Mammary epithelial cell (primary cell): ENCODE results near the gene SV2B.

Experiments
- CTCF ChIP-seq, 2 donors: IDR thresholded peaks in 1 of 2; conservative IDR thresholded peaks in 1 of 2; 2 replicates each; pipeline ENCODE4 v1.5.1; 2011 to 2012; ENCODE audit warnings: inconsistent platforms in 2 of 2, low read length in 2 of 2, mild to moderate bottlenecking in 2 of 2, control low read depth in 1 of 2, low read depth in 1 of 2; ENCODE audit not compliant: insufficient read depth in 1 of 2; ENCODE audit errors: extremely low read depth in 1 of 2
- EZH2 ChIP-seq: IDR thresholded peaks from 2 replicates; pipeline ENCODE4 v1.6.1; 2012; ENCODE audit warnings: low read length, inconsistent platforms, borderline replicate concordance

DNA sequence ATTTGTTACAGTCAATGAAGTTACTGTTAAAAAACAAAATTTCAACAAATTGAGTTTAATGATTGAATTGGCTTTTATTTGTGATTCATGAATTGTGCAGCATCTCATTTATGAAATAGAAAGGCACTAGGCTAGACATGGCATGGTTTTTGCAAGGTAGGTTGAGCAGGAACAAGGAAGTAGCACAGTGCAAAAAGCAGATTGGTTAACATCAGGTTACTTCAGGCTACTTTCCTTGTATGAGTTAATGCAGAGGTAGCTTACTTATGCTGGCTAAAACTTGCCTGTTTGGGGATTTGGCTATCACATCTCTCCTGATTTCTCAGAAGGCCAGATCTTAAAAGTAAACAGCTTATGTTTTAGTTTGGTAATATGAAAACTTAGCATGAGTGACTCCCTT, 23.0 kb upstream of the SV2B start:
- TF ChIP-seq CTCF (conservative IDR thresholded peaks at IDR 0.05 in 1 of 2, IDR thresholded peaks at IDR 0.05 in 1 of 2; ENCODE audit: extremely low read depth in 1 of 2, insufficient read depth in 1 of 2, low read depth in 1 of 2, low read length in 2 of 2) (no peak), EZH2 (no peak)
